ENCODE results near the gene KCNB1.

The KCNB1 gene

GRCh38 chr20:49460916-49461315 lies 21.6 kb downstream of the KCNB1 start:
- TF ChIP-seq CTCF (IDR thresholded peaks at IDR 0.05; ENCODE audit: low read depth, low read length), result no peak

GRCh38 chr20:49460131-49460530 lies 22.3 kb downstream of the KCNB1 start:
- H3K4me3 ChIP-seq (ENCODE audit: low read depth, low read length), result no peak overlapping the region
- no peak for TF ChIP-seq CTCF (IDR thresholded peaks at IDR 0.05; ENCODE audit: low read depth, low read length)

More at GRCh38 chr20:49460916-49461315, 21.6 kb downstream of the KCNB1 start:
- no peak overlapping the region for H3K4me3 ChIP-seq (ENCODE audit: low read depth, low read length)

GRCh38 chr20:49459684-49460083 lies 22.8 kb downstream of the KCNB1 start:
- no peak for TF ChIP-seq CTCF (IDR thresholded peaks at IDR 0.05; ENCODE audit: low read depth, low read length)
- no peak overlapping the region for H3K4me3 ChIP-seq (ENCODE audit: low read depth, low read length)

- no peak for TF ChIP-seq CTCF (IDR thresholded peaks at IDR 0.05; ENCODE audit: low read depth, low read length)
These were observed 25.0 kb downstream of the KCNB1 start for GRCh38 chr20:49457444-49457843.

GRCh38 chr20:49456646-49457045 lies 25.8 kb downstream of the KCNB1 start:
- TF ChIP-seq CTCF (IDR thresholded peaks at IDR 0.05; ENCODE audit: low read depth, low read length), result no peak
- H3K4me3 ChIP-seq (ENCODE audit: low read depth, low read length), result no peak overlapping the region

More at GRCh38 chr20:49457444-49457843, 25.0 kb downstream of the KCNB1 start:
- H3K4me3 ChIP-seq (ENCODE audit: low read depth, low read length), result no peak overlapping the region

GRCh38 chr20:49455691-49456090 lies 26.8 kb downstream of the KCNB1 start:
- TF ChIP-seq CTCF (IDR thresholded peaks at IDR 0.05; ENCODE audit: low read depth, low read length), result no peak
- H3K4me3 ChIP-seq (ENCODE audit: low read depth, low read length), result no peak overlapping the region

- TF ChIP-seq CTCF (IDR thresholded peaks at IDR 0.05; ENCODE audit: low read depth, low read length), result no peak
- no peak overlapping the region for H3K4me3 ChIP-seq (ENCODE audit: low read depth, low read length)
These were observed 30.4 kb downstream of the KCNB1 start for GRCh38 chr20:49452011-49452482.
